Lower leg skin (tissue), 3 donors: ENCODE results near the gene C1QTNF1.

Experiments used
- CTCF ChIP-seq, 3 donors: fragments of 450-650 bp; IDR thresholded peaks; one replicate each; pipeline ENCODE4 v1.5.1; 2016; ENCODE audit warnings: antibody characterized with exemption in 3 of 3, mild to moderate bottlenecking in 3 of 3, moderate library complexity in 2 of 3
- POLR2A ChIP-seq, 2 donors: fragments of 450-650 bp; IDR thresholded peaks; one replicate each; pipeline ENCODE4 v1.6.1; 2016 to 2017; ENCODE audit warnings: antibody characterized with exemption in 2 of 2, mild to moderate bottlenecking in 1 of 2, moderate library complexity in 1 of 2

- TF ChIP-seq CTCF (IDR thresholded peaks at IDR 0.05), result no peak
- TF ChIP-seq POLR2A (IDR thresholded peaks at IDR 0.05), result no peak
These were observed 17.0 kb upstream of the C1QTNF1 start for GRCh38 chr17:79006794-79007503.
